Activated CD4-positive, alpha-beta T cell treated with anti-CD3 and anti-CD28 coated beads, Interleukin-2, amount 50 U/mL, for 16 hours (primary cell): Measurements from ENCODE around the gene ANGPTL5.
A peak's percentile ranks its signal among the peaks of the same experiment; 100 is the strongest.
"Not testable (repeated sequence)": the region's sequence is repeated elsewhere in the genome, so short reads cannot be mapped to it uniquely, and the experiment has no call there.

Experiments
- DNase-seq: peaks from one replicate; pipeline ENCODE4 v3.0.0-alpha.2; 2020

ANGPTL5 gene

GRCh38 chr11:101916422-101916821 lies at the start of gene ANGPTL5:
Gene ANGPTL5, minus strand, starts transcription at chr11:101916522. Its CDS starts 8,613 bp downstream, at chr11:101907909.
- no peak for DNase-seq

- DNase-seq, result not testable (repeated sequence)
These were observed 47.9 kb upstream of the ANGPTL5 start for GRCh38 chr11:101964200-101964599.

GRCh38 chr11:101960231-101960630 lies 43.9 kb upstream of the ANGPTL5 start:
- no peak for DNase-seq

- DNase-seq, result no peak
These were observed 39.4 kb upstream of the ANGPTL5 start for GRCh38 chr11:101955701-101956100.

- no peak for DNase-seq
These were observed 39.0 kb upstream of the ANGPTL5 start for GRCh38 chr11:101955278-101955677.

GRCh38 chr11:101949680-101950220 lies 33.4 kb upstream of the ANGPTL5 start:
- no peak for DNase-seq

- DNase-seq, result no peak
These were observed 29.1 kb upstream of the ANGPTL5 start for GRCh38 chr11:101945448-101945847.

- no peak for DNase-seq
These were observed 28.6 kb upstream of the ANGPTL5 start for GRCh38 chr11:101944923-101945322.

GRCh38 chr11:101940901-101941520 lies 24.7 kb upstream of the ANGPTL5 start:
- DNase-seq, result no peak

GRCh38 chr11:101931692-101932091 lies 15.4 kb upstream of the ANGPTL5 start:
- DNase-seq, result no peak

GRCh38 chr11:101929294-101929915 lies 13.1 kb upstream of the ANGPTL5 start:
- no peak for DNase-seq

GRCh38 chr11:101923554-101923953 lies 7.2 kb upstream of the ANGPTL5 start:
- DNase-seq, result no peak

- no peak for DNase-seq
These were observed 4.7 kb upstream of the ANGPTL5 start for GRCh38 chr11:101920992-101921391.

GRCh38 chr11:101917226-101917625 lies 904 bp upstream of the ANGPTL5 start:
- DNase-seq, result no peak

GRCh38 chr11:101915791-101916291 lies 481 bp downstream of the ANGPTL5 start:
- no peak for DNase-seq

- peak; percentile 94 for DNase-seq
These were observed 1.4 kb downstream of the ANGPTL5 start, which contains the start of gene CEP126 for GRCh38 chr11:101914738-101915426. Gene CEP126, plus strand, starts transcription at chr11:101915010. Its CDS starts 275 bp downstream, at chr11:101915285.

GRCh38 chr11:101914341-101914737 lies 2.0 kb downstream of the ANGPTL5 start:
- no peak for DNase-seq

GRCh38 chr11:101913656-101914055 lies 2.7 kb downstream of the ANGPTL5 start:
- DNase-seq, result no peak

- no peak for DNase-seq
These were observed 3.5 kb downstream of the ANGPTL5 start for GRCh38 chr11:101912823-101913284.

GRCh38 chr11:101909087-101909486 lies 7.2 kb downstream of the ANGPTL5 start:
- no peak for DNase-seq

- DNase-seq, result no peak
These were observed 8.5 kb downstream of the ANGPTL5 start for GRCh38 chr11:101907815-101908214.

GRCh38 chr11:101894505-101894904 lies 21.8 kb downstream of the ANGPTL5 start:
- DNase-seq, result no peak

GRCh38 chr11:101889767-101890166 lies 26.6 kb downstream of the ANGPTL5 start:
- no peak for DNase-seq
